Neural crest cell (in vitro differentiated cells): Measurements from ENCODE around the gene C1QTNF3. TPM values are rescaled to one million over a fixed set of nuclear protein-coding genes. Genes with fewer than 3 reads are reported as not detected.

ENCODE experiments used
- DNase-seq: peaks from one replicate; pipeline ENCODE4 v3.0.0; 2021; ENCODE audit warnings: low read depth, mixed read lengths, low spot score
- H3K27ac Mint-ChIP-seq: one replicate; pipeline ENCODE4 v1.8.0; 2021; ENCODE audit warnings: mild to moderate bottlenecking, mixed read lengths; ENCODE audit not compliant: unreplicated experiment
- H3K27me3 Mint-ChIP-seq: 2 replicates; pipeline ENCODE4 v1.8.0; 2021; ENCODE audit warnings: low read depth, mild to moderate bottlenecking, mixed read lengths
- H3K36me3 Mint-ChIP-seq: 2 replicates; pipeline ENCODE4 v1.8.0; 2021; ENCODE audit warnings: low read depth, mild to moderate bottlenecking, mixed read lengths
- H3K4me1 Mint-ChIP-seq: 2 replicates; pipeline ENCODE4 v1.8.0; 2021; ENCODE audit warnings: mixed read lengths
- H3K4me3 Mint-ChIP-seq: one replicate; pipeline ENCODE4 v1.8.0; 2021; ENCODE audit warnings: mild to moderate bottlenecking, mixed read lengths
- H3K9me3 Mint-ChIP-seq: 2 replicates; pipeline ENCODE4 v1.8.0; 2021; ENCODE audit warnings: mixed read lengths
- total RNA-seq: library from RNA; stranded (reverse); gene quantifications from 2 replicates; pipeline ENCODE4 v1.2.1, GENCODE V29; 2021
- TF ChIP-seq, protein P1 (sequence below): fragments of 200-600 bp; sonication (generic); conservative IDR thresholded peaks from 2 replicates; pipeline ENCODE4 v1.5.0; 2021; ENCODE audit warnings: antibody characterized with exemption, mild to moderate bottlenecking

C1QTNF3 gene
- total RNA-seq, 1 donor from 2014 or later = 7.7 TPM

GRCh38 chr5:34057118-34057517, 14.1 kb upstream of the C1QTNF3 start:
- Mint-ChIP-seq H3K27ac (no peak overlapping the region), H3K4me3 (no peak overlapping the region), H3K27me3 (no peaks in the 10 kb centered on the region), H3K4me1 (peaks cover 29% of the 10 kb centered on the region), H3K9me3 (peaks cover 6% of the 10 kb centered on the region), H3K36me3 (peaks cover 34% of the 10 kb centered on the region)
- DNase-seq = no peak
- TF ChIP-seq, protein P1, sequence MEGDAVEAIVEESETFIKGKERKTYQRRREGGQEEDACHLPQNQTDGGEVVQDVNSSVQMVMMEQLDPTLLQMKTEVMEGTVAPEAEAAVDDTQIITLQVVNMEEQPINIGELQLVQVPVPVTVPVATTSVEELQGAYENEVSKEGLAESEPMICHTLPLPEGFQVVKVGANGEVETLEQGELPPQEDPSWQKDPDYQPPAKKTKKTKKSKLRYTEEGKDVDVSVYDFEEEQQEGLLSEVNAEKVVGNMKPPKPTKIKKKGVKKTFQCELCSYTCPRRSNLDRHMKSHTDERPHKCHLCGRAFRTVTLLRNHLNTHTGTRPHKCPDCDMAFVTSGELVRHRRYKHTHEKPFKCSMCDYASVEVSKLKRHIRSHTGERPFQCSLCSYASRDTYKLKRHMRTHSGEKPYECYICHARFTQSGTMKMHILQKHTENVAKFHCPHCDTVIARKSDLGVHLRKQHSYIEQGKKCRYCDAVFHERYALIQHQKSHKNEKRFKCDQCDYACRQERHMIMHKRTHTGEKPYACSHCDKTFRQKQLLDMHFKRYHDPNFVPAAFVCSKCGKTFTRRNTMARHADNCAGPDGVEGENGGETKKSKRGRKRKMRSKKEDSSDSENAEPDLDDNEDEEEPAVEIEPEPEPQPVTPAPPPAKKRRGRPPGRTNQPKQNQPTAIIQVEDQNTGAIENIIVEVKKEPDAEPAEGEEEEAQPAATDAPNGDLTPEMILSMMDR = no peak

GRCh38 chr5:34055667-34056066, 12.7 kb upstream of the C1QTNF3 start:
- Mint-ChIP-seq H3K9me3 (peaks cover 4% of the 10 kb centered on the region), H3K27ac (no peak overlapping the region), H3K4me1 (peaks cover 29% of the 10 kb centered on the region), H3K4me3 (no peak overlapping the region), H3K27me3 (no peaks in the 10 kb centered on the region), H3K36me3 (peaks cover 33% of the 10 kb centered on the region)
- TF ChIP-seq, protein P1 = no peak
- DNase-seq = no peak

GRCh38 chr5:34054400-34054729, 11.4 kb upstream of the C1QTNF3 start:
- Mint-ChIP-seq H3K27ac (no peak overlapping the region), H3K9me3 (peaks cover 4% of the 10 kb centered on the region), H3K36me3 (peaks cover 38% of the 10 kb centered on the region), H3K27me3 (no peaks in the 10 kb centered on the region), H3K4me1 (peaks cover 29% of the 10 kb centered on the region), H3K4me3 (no peak overlapping the region)
- DNase-seq = no peak
- TF ChIP-seq, protein P1 = no peak

DNA sequence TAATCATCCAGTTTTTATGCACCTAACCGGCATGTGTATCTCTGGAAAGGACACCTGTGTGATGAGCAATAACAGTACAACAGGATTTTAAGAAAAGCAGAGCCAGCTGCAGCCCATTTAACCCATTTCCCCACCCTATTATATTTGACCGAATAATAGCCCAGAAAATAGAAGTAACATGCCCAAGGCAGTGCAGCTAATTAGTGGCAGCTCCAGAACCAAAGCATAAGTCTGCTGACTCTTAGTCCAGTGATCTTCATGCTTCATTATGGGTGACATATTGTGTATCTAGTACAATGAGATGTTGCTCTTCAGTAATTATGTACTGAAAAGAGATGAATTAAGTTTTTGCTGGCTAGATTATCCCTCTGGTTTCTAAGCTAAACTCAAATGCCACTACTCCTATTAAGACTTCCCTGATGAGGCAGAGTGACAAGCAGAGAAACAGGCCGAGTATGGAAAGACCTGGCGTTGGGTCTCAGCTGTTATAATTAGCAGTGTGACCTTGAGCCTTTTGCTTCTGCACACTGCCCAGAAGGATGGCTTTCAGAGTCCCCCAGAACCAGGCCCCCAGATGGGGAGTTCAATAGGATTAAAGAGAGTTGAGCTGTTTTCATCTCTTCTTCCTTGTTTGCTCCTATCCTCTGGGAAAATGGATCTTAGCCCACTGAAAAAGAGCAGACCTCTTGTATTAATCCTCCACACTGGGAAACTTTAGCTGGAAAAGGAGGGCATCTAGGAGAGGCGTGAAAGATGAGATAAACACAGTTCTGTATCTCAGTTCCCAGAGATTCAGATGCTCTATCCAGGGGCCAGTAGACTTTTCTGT, 10.8 kb upstream of the C1QTNF3 start:
- peaks cover 4% of the 10 kb centered on the region for H3K9me3 Mint-ChIP-seq
- peaks cover 38% of the 10 kb centered on the region for H3K36me3 Mint-ChIP-seq
- H3K27ac Mint-ChIP-seq = peak overlapping the region; percentile 46
- TF ChIP-seq, protein P1 = no peak
- H3K4me1 Mint-ChIP-seq = peaks cover 29% of the 10 kb centered on the region
- DNase-seq = no peak
- no peak overlapping the region for H3K4me3 Mint-ChIP-seq
- H3K27me3 Mint-ChIP-seq = no peaks in the 10 kb centered on the region

DNA sequence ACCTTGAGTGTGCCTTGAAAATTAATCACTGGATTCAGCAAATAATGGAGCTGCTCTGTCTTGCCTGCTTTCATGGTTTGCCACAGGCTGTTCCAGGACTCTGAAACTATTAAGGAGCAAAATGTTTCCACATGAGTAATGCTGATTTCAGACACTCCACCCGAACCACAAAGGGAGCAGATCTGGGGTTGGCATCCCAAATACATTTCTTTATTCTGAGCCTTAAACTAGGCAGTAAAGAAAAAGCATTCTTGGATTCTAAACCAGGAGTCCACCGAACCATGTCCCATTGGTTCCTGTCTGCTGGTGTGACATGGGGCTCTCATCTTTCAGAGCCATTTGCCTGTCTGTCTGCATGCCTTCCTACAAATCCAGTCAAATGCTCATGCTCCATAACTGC, 10.1 kb upstream of the C1QTNF3 start:
- DNase-seq = no peak
- no peaks in the 10 kb centered on the region for H3K27me3 Mint-ChIP-seq
- H3K36me3 Mint-ChIP-seq = peaks cover 40% of the 10 kb centered on the region
- peaks cover 31% of the 10 kb centered on the region for H3K4me1 Mint-ChIP-seq
- peaks cover 4% of the 10 kb centered on the region for H3K9me3 Mint-ChIP-seq
- no peak overlapping the region for H3K4me3 Mint-ChIP-seq
- TF ChIP-seq, protein P1 = no peak
- H3K27ac Mint-ChIP-seq = peak overlapping the region; percentile 46
